GM19468 (cell line): ENCODE measurements around the gene FAM120B.
"Not testable (repeated sequence)": the region's sequence is repeated elsewhere in the genome, so short reads cannot be mapped to it uniquely, and the experiment has no call there.

Experiments
- ATAC-seq: cut with Tn5 transposase; IDR thresholded peaks from one replicate; pipeline ENCODE4 v1.9.1; 2021; ENCODE audit warnings: mild to moderate bottlenecking, moderate library complexity, moderate number of reproducible peaks; ENCODE audit not compliant: unreplicated experiment; ENCODE audit errors: extremely low read depth

Gene FAM120B

DNA sequence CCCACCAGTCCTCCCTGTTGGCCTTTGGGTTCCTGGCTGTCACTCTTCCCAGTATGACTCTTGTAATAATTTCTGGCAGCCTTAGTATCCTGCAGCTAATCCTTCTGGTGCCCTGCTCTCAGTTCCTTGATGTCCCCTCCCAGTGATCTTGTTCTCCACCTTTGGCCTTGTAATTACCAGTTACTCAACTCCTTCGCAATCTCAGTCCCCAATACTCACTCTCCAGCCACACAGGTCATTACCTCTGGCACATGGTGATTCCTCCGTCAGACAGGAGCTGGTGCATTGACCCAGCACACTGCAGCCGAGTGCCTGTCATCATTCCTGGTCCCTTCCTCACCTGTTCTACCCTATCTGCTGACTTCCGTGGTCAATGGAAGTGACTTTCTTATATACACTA is 101.4 kb downstream of the FAM120B start:
- ATAC-seq: no peak

DNA sequence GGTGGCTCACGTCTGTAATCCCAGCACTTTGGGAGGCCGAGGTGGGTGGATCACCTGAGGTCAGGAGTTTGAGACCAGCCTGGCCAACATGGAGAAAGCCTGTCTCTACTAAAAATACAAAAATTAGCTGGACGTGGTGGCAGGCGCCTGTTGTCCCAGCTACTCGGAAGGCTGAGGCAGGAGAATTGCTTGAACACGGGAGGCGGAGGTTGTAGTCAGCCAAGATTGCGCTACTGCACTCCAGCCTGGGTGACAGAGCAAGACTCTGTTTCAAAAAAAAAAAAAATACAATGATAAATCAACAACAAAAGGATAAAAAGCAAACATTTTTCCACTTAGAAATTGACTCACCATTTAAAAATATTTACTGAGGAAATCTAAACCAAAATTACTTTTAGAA is 103.2 kb downstream of the FAM120B start:
- ATAC-seq: not testable (repeated sequence)

DNA sequence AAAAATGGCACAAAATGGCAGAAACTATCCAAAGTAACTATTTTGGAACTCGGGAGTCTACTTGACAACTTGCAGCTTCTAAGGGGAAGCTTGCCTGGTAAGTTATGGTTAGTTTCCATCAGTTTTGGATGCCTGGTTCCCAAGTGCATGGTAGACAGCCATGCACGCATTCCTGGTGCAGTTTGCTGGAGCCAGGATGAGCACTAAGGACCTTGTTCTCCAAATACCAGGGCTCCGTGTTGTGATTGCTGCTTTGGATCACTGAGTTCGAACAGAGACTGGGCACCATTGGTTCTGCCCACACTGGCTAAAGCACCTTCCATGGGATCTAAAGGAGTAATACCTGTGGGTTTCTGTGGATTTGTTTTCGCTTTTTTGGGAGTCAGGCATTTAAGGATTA is 103.7 kb downstream of the FAM120B start:
- no peak for ATAC-seq

DNA sequence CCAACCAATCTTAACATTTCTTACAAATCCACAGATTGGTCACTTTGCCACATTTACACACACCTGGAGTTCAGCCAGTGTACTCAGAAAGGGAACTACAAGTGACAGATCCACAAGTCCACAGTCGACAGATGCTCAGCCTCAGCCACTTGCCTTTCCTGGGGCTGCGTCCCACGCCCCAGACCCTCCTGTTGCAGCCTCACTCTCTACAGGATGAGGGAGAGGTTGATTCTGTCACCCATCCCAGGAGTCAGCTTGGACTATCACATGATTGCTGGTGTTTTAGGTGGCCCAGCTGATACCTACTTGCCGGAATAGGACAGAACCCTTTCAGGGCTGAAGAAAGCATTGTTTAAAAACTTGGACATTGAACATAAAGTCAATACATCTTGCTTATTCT is 108.8 kb downstream of the FAM120B start:
- ATAC-seq: no peak

DNA sequence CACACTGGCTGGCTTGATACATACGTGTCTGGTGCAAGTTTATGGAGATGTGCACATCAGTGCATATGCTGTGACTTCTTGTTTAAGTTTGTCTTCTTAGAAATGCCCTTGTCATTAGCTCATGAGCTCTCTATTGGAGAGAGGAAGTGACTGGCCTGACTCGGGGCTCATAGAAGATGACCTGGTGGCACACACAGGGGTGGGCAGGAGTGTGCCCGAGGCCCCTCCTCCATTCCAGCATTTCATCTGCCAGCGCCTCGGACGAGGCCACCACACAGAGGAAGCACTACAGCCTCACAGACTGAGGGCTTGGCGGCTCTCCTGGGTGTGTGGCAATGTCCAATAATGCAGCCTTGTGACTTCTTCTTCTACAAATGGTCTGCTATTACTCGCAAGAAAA is 109.7 kb downstream of the FAM120B start:
- no peak for ATAC-seq

DNA sequence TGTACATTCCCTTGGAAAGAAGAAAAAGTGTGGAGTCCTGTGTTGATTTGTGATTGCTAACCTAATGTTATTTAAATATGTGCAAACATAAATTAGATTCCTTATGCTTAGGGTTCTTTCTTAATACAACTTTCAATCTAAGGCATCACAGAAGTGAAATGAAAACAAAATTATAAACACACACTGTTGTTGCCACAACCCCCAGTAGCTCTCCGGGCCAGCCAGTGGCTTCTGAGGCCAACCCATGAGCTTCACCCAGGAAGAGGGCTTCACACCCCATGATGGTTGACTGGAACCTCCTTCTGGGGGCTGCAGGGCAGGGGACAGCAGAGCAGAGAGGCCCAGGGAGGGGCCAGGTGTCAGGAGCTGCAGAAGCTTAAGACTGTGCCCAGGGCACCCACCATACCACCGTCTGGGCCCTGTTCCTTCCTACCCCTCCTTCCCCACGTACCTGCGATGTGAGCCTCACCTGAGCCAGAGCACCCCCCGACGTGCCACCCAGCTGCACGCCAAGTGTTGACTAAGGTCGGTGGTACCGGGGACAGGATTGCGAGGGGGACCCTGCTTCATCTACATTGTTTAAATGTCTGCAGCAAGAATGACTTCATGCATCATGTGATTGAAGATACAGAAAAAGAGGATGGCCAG is 110.5 kb downstream of the FAM120B start:
- no peak for ATAC-seq

DNA sequence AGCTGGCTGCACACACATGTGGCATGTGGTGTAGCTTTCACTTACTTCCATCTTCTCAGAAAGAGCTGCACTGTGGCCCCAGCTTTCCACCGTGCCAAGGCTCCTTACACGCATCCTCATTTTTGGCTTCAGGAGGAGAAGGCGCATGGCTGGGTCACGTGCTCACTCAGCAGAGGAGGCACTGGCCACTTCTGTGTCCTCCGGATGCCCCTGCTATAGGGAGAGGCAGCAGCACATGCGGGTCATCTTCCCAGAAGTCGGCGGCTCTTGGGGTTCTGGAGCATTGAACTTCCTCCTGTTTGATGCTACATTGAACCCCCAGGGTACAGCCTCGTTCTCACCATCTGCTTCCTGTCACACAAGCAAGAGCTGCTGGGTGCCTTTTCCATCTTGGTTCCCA is 111.3 kb downstream of the FAM120B start:
- ATAC-seq: no peak

DNA sequence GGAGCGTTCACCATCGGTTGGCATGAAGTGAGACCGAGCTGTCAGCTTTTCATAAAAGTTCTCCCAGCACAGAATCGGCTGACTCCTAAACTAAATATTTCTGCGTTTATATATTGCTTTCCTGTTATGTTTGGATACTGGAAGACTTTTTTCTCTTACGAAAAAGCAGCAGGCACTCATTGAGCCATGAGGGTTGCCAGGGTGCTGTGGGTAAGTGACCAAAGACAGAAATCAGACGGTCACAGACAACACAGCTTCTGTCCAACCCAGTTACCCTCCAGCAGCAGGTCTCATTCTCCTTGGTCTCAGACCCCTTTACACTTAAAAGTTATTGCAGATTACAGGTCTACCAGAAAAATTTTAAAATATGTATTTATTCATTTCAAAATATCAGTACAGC is 113.7 kb downstream of the FAM120B start:
- ATAC-seq: no peak

DNA sequence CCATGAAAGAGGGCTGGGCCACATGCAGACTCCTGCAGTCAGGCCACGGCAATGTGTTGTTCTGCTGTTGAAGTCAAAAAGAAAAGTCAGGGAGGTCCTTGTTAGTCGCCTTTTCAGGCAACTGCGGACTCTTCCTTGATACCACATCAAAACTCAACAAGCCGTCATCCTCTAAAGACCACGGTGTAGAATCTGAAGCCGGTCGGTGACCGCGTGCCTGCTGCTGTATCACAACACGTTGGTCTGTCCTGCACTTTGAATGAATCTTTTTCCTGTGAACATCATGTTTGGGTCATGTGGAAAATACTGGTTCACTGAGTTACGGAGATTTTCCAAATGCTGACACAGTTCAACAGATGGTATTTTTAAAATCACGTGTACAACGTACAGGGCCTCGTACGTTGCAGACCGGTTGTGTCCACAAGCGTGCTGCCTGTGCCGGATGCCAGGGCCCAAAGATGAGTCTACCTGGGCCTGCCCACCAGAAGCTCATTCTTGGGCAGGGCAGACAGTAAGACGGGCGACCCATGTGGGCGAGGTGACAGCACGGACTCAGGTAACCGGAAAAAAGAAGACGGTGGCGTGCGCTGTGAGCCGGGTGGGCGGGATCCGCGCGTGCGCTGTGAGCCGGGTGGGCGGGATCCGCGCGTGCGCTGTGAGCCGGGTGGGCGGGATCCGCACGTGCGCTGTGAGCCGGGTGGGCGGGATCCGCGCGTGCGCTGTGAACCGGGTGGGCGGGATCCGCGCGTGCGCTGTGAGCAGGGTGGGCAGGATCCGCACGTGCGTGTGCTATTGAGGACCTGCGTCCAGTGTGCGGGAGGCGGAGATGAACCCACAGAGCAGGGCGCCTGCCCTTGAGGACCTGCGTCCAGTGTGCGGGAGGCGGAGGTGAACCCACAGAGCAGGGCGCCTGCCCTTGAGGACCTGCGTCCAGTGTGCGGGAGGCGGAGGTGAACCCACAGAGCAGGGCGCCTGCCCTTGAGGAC is 114.5 kb downstream of the FAM120B start:
- ATAC-seq: no peak

DNA sequence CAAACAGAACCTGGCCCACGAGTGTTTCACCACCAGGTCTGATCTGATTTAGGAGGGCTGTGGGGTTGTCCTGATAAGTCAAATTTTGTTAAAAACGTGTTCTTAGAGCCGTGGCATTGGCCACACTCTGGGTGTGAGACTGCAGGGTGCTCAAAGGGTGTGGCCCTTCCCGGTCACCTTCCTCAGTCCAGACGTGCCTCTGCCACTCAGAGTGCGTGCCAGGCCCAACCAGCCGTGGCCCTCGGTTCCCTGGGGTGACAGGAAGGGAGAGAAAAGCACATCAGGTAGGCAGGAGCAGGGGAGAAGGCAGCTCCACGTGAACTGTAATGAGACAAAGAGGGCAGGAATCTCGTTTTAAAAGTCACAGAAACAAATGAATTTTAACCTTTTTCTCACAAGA is 115.4 kb downstream of the FAM120B start:
- ATAC-seq: no peak

DNA sequence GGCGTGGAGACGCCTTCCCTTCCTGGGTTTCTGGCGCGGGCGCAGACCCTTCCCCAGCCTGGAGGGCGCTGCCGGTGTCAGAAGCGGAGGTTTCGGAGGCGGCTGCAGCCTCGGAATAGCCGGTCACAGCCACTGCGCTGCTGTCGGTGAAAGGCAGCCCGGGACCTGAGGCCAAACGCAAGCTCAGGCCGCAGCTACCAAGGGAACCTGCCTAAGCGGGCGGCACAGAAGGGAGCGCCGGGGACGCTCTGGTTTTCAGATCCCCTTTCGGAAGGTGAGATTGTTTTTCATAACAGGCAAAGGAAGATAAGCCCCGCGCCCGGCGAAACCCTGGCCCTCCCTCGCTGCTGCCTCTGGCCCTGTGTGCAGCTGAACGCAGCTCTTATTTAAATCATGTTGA is 116.5 kb downstream of the FAM120B start:
- no peak for ATAC-seq

DNA sequence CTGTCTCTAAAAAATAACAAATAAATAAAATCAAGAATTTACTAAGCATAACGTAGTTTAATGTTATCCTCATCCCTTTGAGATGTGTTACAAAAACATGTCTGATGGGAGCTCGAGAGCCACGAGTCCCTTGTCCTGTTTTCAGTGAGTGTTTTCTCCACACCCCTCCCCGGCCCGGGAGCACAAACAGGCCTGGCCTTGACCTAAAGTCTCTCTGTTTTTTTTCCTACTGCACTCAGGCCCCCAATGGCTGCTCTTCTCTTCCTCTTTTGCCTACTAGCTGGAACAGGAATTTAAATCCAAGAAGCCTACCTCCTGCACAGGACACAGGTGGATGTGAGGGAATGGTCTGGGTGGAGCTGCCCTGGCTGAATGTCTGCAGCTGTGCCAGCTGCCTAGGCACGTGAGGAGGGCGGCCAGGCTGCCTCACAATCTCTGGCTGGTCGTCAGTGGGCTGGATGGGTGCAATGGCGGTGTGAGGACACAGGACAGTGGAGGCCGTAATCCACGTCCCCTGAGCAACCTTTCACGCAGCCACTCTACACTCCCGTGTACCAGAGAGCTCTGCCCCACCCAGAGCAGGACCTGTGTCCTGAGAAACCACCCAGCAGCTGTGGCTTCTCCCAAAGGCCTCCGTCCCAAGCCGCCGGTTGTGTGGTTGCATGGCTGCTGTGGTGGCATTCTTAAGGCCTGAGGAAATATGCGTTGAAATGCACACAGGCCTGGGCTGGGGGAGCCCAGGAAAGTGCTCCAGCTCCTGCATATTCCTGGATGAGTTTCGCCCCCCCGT is 117.5 kb downstream of the FAM120B start:
- no peak for ATAC-seq

DNA sequence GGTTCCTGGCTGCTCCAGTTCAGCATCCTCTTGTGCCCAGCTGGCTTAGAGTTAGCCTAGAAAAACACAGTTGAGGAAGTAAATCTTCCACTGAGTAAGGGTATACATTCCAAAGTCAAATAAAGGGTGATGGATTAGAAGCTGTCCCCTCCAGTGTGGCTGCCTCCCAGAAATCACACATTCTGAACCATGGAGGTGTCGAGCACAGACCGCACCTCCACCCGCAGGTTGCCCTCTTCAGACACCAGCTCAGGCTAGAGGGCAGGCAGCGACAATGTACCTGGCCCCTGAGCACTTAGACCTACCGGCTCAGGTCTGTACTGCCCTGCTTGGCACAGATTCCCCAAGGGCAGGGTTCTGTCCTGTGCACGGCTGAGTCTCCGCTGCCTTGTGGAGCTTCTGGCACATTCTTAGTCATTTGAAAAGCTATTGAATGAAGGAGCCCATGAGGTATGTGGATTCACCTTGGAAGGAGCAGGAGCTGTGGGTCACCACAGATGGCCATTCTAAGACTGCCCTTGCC is 118.1 kb downstream of the FAM120B start:
- ATAC-seq: no peak

DNA sequence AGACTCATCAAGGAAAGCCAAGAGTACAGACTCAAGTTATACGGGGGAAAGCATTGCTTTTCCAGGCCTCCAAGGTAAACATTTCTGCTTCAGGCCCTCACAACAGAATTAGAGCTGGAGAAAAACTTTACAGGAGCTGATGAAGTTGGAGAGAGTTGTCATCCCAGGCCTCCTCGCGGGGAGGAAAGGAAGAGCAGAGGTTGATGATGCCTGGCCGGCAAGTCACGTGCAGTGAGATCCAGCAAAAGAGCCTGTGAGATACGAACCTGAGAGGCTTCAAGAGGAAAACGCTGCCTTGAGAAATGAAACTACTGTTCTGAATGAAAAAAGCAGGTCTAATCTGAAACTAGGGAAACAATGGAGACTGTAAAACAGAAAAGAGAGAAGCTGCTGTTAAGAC is 122.9 kb downstream of the FAM120B start:
- ATAC-seq: no peak

DNA sequence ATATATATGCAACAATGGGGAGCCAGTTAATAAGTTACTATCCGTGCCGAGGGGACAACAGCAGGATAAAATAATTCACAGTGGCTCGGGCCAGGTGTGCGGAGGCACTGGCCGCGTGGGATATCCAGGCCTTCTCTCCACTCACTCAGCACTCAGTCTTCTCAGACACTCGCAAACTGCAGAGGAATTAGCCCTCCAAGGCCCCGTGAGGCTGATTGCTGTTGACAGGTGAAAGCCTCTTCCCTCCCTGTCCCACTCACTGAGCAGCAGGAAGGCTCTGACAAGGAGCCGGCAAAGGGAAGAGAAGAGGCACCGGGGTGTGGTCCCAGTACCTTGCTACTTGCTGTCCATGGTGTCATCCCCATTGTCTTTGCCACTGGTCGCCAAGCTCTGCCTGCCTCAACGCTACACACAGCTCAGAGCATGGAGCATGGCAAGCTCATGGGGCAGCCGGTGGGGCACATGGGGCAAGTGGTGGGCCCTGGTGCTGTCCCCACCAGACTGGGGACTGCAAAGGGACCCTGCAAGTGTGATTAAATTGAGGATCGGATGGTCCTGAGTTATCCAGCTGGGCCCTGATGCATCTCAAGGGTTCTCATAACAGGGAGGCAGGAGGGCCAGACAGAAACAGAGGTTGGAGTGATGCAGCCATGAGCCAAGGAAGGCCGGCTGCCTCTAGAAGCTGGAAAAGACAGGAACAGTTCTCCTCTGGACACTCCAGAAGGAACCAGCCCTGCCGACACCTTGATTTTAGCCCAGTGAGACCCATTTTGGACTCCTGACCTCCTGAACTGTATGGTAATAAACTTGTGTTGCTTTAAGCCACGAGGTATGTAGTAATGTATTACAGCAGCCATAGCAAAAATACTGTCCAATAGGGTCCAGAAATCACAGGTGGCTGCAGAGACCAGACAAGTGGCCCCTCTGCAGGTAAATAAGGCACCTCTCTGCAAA is 126.9 kb downstream of the FAM120B start:
- no peak for ATAC-seq

DNA sequence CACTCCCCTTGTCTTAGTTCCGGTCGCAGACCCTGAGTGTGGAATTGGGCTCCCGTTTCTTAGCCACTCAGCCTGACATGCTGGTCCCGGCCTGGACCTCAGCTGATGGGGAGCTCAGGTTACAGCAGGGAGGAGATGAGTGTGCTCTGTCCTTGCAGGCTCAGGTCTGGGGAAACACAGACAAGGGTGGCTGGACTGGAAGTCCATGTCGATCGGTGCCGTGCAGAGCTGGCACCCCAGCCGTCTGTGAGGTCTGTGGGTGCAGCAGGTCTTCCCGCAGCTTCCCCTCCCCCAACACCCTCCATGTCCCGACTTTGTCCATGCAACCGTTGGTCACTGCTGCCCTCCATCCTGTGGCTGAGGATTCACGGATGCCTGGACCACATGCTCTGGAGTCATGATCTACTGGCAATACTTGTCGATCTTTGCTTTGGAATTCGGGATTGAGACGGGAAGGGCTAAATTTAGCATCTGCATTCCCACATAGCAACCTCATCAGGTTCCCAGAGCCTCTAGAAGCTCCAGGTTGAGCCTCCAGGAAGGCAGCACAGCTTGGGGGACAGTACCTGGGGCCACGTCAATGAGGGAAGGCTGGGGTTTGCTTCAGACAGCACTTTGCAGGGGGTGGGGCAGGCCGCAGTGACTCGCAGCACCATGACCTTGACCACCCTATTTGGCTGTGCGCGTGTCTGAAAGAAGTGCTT is 127.7 kb downstream of the FAM120B start:
- ATAC-seq: no peak

DNA sequence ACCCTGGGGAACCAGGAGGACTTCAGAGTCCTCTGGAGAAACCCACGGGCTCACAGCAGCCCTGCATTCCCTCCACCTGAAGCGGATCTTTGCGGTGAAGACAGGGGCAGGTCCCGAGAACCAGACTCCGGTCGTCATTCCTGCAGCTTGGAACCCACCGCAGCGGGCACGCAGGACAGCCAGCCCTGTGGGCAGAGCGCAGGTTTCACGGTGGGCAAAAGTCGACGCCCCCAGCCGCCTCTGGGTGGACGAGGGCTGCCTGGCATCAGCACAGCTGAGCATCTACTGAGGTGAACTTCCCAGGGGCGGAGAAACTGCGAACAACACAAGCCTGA is 128.2 kb downstream of the FAM120B start:
- no peak for ATAC-seq

DNA sequence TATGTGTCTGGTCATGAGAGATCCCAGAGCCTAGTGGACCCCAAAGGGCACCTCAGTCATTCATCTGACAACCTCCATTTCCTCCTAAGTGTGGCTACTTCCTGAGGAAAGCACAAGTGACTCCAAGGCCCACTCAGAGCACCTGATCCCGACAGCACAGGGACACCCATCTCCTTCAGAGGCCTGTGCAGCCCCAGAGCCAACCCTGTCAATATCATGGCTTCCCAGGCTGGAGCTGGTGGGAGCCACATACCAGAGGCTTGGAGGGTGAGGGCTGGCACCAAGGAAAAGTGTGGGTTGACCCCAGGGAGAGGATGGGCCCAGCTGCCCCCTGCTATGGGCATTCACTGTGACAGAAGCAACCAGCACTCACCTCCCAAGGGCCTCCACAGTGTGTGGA is 129.2 kb downstream of the FAM120B start:
- no peak for ATAC-seq

DNA sequence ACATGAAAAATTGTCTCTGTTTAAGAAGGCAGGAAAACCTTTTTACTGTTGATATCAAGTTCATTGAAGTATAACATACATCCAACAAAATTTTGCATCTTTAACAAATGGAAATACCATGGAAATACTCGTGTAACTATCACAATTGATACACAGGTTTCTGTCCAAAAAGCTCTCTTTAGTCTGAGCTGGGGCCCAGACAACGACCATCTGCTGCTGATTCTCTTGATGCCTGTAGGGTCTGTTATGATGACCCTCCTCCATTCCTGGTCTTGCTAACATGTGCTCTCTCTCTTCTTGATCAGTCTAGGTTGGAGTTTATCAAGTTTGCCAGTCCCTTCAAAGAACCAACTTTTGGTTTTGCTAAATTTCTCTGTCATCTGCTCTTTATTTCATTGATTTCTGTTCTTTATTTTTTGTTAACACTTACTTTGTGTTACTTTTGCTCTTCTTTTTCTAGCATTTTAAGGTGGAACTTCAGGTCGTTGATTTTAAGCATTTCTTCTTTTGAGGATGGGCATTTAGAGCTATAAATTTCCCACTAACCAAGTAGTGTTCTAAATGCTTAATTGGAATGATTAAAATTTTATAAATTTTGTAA is 129.8 kb downstream of the FAM120B start:
- ATAC-seq: no peak
